H1 (cell line): ENCODE results near the gene PTGDS. TPM values are rescaled to one million over a fixed set of nuclear protein-coding genes. Genes with fewer than 3 reads are reported as not detected.

Experiments
- CBX5 ChIP-seq: fragments of 300-800, 300-1000 bp; sonication (generic); IDR thresholded peaks from 2 replicates; pipeline ENCODE4 v1.7.1; 2016; ENCODE audit warnings: antibody characterized with exemption, low read length, low read depth
- HDAC2 ChIP-seq, 2 experiments: fragments of 300-600 bp in 1 of 2; sonication (generic) in 1 of 2; IDR thresholded peaks; 2 replicates each; pipeline ENCODE4 v1.6.1; 2011 to 2012; ENCODE audit warnings: low read depth in 2 of 2, low read length in 2 of 2, mild to moderate bottlenecking in 2 of 2, moderate library complexity in 2 of 2, borderline replicate concordance in 1 of 2, inconsistent platforms in 1 of 2
- RAD21 ChIP-seq, 2 experiments: IDR thresholded peaks in 1 of 2; conservative IDR thresholded peaks in 1 of 2; 2 replicates each; pipeline ENCODE4 v1.6.1; 2011; ENCODE audit warnings: low read depth in 2 of 2, low read length in 2 of 2, improper control_type of control experiment in 1 of 2, inconsistent platforms in 1 of 2, mild to moderate bottlenecking in 1 of 2, moderate library complexity in 1 of 2
- RFX5 ChIP-seq: IDR thresholded peaks from 2 replicates; pipeline ENCODE4 v1.6.1; 2011; ENCODE audit warnings: low read depth, low read length, improper control_type of control experiment, borderline replicate concordance
- RNF2 ChIP-seq: fragments of 200-900, 300-1000 bp; sonication (generic); IDR thresholded peaks from 2 replicates; pipeline ENCODE4 v1.7.1; 2016; ENCODE audit warnings: borderline replicate concordance, low read depth, mild to moderate bottlenecking, antibody characterized with exemption, low read length; ENCODE audit not compliant: poor library complexity, severe bottlenecking; ENCODE audit errors: missing control alignments
- polyA plus RNA-seq, 7 experiments: library from polyadenylated mRNA; depleted of rRNA in 3 of 7; stranded (reverse) in 5 of 7; unstranded in 2 of 7; fragments of >200 nt in 5 of 7; fragments of 200-250 nt in 2 of 7; gene quantifications; 1 replicate in 5 of 7; 2 replicates in 1 of 7; 4 replicates in 1 of 7; pipeline versions ENCODE4 v1.2.1 to v1.2.3, GENCODE V29; 2011 to 2013; ENCODE audit warnings: missing spikeins in 2 of 7, mixed read lengths in 2 of 7
- total RNA-seq: library from RNA; stranded (reverse); fragmentation: NEBNext Ultra II Directional; extraction: Animal tissue kit (Norgen Biotek cat#: 25700); gene quantifications from 2 replicates; pipeline ENCODE4 v1.2.1, GENCODE V29; 2021

The PTGDS gene
- total and polyA plus RNA-seq, 2 of the 8 experiments (the other 6 are each of a cell fraction or from before 2014, with no cell fraction given): 1.7 to 2.3 TPM

- TF ChIP-seq RFX5 (no peak), RAD21 (IDR thresholded peaks at IDR 0.05 in 1 of 2, conservative IDR thresholded peaks at IDR 0.05 in 1 of 2; ENCODE audit: low read depth in 2 of 2, low read length in 2 of 2) (no peak), RNF2 (no peak), CBX5 (no peak), HDAC2 (IDR thresholded peaks at IDR 0.05; ENCODE audit: borderline replicate concordance in 1 of 2, low read depth in 2 of 2, low read length in 2 of 2) (no peak)
- TF ChIP-seq, all 59 proteins: peak for 0
These were observed 24.9 kb upstream of the PTGDS start (continued) for GRCh38 chr9:136952321-136952850.
